ENCODE data around the gene BTNL9.

DNA sequence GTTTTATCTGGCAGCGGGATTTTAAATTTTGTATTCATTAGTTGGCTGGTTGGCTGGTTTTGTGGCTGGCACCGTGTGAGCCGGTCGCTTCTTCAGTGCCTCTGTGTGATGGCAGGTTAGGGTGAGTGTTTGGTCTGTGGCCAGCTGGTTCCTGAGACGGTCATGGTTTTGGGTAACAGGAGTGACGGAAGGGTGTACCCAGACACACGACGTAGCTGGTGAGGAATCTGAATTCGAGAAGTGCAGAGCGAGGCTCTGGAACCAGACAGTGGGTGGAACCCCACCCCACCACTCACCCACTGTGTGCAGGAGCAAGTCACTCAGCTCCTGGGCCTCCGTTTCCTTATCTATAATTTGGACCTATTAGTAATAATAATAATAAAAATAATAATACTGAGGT, 2.7 kb downstream of the BTNL9 start:
- TF ChIP-seq RNF2 (IDR thresholded peaks at IDR 0.05; ENCODE audit: borderline replicate concordance, low read depth, low read length, missing control alignments, poor library complexity, severe bottlenecking) (no peak), RAD21 (IDR thresholded peaks at IDR 0.05 in 1 of 2, conservative IDR thresholded peaks at IDR 0.05 in 1 of 2; ENCODE audit: low read depth in 2 of 2, low read length in 2 of 2) (no peak), RFX5 (IDR thresholded peaks at IDR 0.05; ENCODE audit: borderline replicate concordance, low read depth, low read length) (no peak)
- TF ChIP-seq, protein P1, sequence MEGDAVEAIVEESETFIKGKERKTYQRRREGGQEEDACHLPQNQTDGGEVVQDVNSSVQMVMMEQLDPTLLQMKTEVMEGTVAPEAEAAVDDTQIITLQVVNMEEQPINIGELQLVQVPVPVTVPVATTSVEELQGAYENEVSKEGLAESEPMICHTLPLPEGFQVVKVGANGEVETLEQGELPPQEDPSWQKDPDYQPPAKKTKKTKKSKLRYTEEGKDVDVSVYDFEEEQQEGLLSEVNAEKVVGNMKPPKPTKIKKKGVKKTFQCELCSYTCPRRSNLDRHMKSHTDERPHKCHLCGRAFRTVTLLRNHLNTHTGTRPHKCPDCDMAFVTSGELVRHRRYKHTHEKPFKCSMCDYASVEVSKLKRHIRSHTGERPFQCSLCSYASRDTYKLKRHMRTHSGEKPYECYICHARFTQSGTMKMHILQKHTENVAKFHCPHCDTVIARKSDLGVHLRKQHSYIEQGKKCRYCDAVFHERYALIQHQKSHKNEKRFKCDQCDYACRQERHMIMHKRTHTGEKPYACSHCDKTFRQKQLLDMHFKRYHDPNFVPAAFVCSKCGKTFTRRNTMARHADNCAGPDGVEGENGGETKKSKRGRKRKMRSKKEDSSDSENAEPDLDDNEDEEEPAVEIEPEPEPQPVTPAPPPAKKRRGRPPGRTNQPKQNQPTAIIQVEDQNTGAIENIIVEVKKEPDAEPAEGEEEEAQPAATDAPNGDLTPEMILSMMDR (IDR thresholded peaks at IDR 0.05; ENCODE audit: control extremely low read depth in 1 of 3, insufficient read depth in 1 of 3, low read depth in 1 of 3, low read length in 3 of 3) = no peak
